Measurements from ENCODE around the gene PEBP1. TPM values are rescaled to one million over a fixed set of nuclear protein-coding genes. Genes with fewer than 3 reads are reported as not detected.

PEBP1 gene
- total and polyA plus RNA-seq, 11 donors: 295 to 751 (median 420) TPM

DNA sequence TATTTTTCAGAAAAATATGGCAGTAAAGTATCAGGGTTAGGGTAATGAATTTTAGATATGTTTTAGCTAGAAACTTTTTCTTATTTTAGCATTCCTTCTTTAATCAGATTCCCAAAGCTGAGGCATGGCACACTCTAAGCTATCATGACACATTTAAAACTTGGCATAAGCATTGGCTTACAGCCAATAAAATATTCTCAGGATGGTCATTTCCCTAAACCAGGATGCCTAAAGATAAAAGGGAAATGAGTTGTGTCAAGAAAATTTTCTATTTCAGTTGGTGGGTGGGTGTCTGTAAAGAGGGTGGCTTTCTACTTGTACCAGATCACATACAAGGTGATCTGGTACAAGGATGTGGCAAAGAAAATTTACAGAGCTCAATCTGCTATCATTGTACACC is 47.8 kb downstream of the PEBP1 start:
- peaks cover 0 to 40% (median 28%) of the 10 kb centered on the region in 12 donors for H3K4me1 ChIP-seq
- H3K27ac ChIP-seq: peak overlapping the region in 4 of 12 donors; percentile 6 to 25 (median 17)
- no peaks in the 10 kb centered on the region for H3K27me3 ChIP-seq
- intact Hi-C loops (cut with DNase I): loop anchor here in 9 of 10 donors (2.0 to 5.0 kb wide), 5 partner anchors 46 to 194 kb away; partner anchors contain the start of genes SUDS3 (in 8 of the 9) and PEBP1 (in 1 of the 9)
- TF ChIP-seq, protein P1, sequence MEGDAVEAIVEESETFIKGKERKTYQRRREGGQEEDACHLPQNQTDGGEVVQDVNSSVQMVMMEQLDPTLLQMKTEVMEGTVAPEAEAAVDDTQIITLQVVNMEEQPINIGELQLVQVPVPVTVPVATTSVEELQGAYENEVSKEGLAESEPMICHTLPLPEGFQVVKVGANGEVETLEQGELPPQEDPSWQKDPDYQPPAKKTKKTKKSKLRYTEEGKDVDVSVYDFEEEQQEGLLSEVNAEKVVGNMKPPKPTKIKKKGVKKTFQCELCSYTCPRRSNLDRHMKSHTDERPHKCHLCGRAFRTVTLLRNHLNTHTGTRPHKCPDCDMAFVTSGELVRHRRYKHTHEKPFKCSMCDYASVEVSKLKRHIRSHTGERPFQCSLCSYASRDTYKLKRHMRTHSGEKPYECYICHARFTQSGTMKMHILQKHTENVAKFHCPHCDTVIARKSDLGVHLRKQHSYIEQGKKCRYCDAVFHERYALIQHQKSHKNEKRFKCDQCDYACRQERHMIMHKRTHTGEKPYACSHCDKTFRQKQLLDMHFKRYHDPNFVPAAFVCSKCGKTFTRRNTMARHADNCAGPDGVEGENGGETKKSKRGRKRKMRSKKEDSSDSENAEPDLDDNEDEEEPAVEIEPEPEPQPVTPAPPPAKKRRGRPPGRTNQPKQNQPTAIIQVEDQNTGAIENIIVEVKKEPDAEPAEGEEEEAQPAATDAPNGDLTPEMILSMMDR (IDR thresholded peaks at IDR 0.05): no peak
- TF ChIP-seq POLR2A (IDR thresholded peaks at IDR 0.05): no peak
- no peak overlapping the region for H3K4me3 ChIP-seq
- DNase-seq (no peak), ATAC-seq (no peak)
- peaks cover 0 to 29% (median 25%) of the 10 kb centered on the region in 9 donors for H3K36me3 ChIP-seq
- no peaks in the 10 kb centered on the region for H3K9me3 ChIP-seq

DNA sequence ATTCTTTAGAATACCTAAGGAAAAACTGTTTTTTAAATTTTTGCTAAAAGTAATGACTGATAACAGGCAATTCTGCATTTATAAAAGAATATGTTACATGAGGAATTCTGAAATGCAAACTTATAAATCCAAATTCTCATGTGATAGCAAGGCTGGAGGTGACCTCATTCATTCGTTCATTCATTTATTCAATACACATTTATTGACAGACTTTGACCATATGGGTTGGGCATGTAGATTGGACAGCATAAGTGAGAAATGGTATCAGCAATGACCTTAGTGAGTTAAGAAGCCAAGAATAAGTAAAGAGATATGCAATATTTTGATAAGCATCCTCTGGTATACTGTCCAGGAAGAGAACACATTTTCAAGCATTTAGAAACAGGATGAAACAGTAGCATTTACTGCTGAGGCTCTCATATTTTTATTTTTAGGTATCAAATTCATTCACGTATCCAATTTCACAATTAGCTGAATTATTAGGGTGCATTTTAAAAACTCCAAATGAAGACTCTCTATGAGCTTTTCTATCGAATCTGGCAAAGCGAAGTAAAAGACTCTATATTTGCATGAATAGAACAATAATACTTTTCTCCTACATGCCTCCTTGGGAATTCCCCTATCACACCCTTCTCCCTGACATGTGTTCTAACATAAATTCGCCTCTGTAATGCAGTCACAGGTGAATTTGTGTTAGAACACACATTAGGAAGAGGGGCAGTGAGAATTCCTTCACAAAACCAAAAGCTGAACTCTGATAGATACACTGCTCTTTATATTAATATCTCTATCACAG is 49.9 kb downstream of the PEBP1 start:
- peaks cover 0 to 20% (median 5%) of the 10 kb centered on the region in 9 donors for H3K36me3 ChIP-seq
- H3K27ac ChIP-seq: no peak overlapping the region
- intact Hi-C loops (cut with DNase I): no loop called here
- peaks cover 0 to 48% (median 31%) of the 10 kb centered on the region in 12 donors for H3K4me1 ChIP-seq
- H3K9me3 ChIP-seq: no peaks in the 10 kb centered on the region
- DNase-seq (no peak), ATAC-seq (no peak)
- no peaks in the 10 kb centered on the region for H3K27me3 ChIP-seq
- no peak for TF ChIP-seq POLR2A (IDR thresholded peaks at IDR 0.05)
- TF ChIP-seq, protein P1 (IDR thresholded peaks at IDR 0.05): no peak
- WGBS, 4 donors: 74 to 81% (median 79%) methylated on average over 5 of the region's 5 CpGs
- no peak overlapping the region for H3K4me3 ChIP-seq

DNA sequence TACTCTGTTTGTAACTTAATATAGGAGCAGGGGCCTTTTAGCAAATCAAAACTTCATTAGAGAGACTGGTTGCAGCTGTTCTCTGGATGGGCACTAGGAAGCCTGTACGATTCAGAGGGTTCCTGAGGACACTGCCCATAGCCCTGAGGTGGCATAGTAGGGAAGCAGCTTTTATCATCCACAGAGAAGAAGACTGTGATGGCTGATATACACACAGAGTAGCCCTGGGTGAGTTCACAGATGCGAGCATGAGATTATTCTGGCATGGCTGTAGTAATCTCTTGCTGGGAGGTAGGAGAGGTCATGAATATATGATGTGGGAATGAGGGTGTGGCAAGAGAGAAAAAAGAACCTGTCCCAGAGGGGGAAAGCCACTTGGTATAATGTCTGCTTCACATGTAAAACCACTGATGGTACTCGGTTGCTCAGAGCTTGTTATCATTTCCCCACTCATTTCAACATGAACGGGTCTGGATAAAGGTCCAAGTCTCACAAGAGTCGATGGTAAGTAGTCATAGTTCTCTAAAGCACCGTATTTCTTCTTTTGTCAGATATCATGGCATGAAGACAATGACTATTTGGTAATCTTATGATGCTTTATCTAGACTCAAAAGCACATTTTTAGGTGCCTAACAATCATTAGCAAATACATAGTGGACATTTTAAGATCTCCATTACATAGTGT is 52.0 kb downstream of the PEBP1 start:
- Histone ChIP-seq H3K9me3 (no peaks in the 10 kb centered on the region), H3K36me3 (peaks cover 0 to 12% (median 0%) of the 10 kb centered on the region in 9 donors), H3K4me1 (peaks cover 0 to 43% (median 26%) of the 10 kb centered on the region in 12 donors), H3K27ac (peak overlapping the region in 5 of 12 donors; percentile 12 to 79 (median 35)), H3K27me3 (no peaks in the 10 kb centered on the region), H3K4me3 (peak overlapping the region in 8 of 12 donors; percentile 23 to 64 (median 52))
- no peak for DNase-seq
- intact Hi-C loops (cut with DNase I): no loop called here
- TF ChIP-seq, protein P1 (IDR thresholded peaks at IDR 0.05): no peak
- TF ChIP-seq POLR2A (IDR thresholded peaks at IDR 0.05): no peak
- WGBS, 4 donors: 43 to 55% (median 47%) methylated on average over 6 of the region's 6 CpGs
- peak in 2 of 4 donors; percentile 8 to 16 for ATAC-seq
